ENCODE measurements around the gene USP49.

The USP49 gene

DNA sequence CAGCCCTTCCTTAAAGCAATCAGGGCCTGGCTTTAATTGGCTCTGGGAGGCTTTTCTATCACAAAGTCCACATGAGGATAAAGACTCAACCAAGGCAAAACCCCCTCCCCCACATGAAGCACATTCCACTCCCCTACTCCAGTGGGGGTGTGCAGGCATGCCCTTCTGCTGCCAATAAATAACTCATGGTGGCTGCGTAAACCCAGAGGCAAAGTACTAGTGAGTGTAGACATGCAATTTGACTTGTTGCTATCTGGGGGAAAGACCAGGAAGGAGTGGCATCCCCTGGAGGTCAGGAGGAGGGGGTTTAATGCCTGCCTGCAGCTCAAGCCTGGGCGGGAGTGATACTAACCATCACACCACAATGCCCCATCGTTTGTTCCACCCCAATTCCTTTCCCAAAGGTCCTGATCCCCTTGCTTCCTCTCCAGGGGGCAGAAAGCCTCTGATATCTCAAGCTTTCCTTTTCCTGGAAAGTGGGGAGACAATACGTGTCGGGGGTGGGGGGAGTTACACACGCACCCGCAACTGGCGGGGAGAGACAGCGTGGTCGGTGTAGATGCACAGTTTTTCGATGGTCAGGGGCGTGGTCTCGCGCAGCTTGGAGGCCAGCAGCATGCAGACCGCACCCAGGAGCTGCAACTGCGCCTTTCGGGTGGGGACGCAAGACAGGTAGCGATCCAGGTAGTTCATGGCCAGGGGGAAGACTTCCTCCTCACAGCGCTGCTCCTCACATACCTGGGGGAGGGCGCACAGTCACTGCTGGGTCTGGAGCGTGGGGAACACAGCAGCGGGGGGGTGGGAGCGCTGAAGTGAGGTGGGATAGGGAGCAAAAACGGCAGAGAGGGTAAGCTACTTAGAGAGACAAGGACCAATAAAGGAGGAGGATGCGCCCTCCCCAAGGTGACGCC lies 44.9 kb upstream of the USP49 start:
- Histone ChIP-seq H3K79me2 (ENCODE audit: insufficient read depth, low read length) (peaks cover 62% of the 10 kb centered on the region), H3K4me1 (ENCODE audit: insufficient read depth, low read length, poor library complexity, severe bottlenecking) (peaks cover 46% of the 10 kb centered on the region), H3F3A (ENCODE audit: low read depth) (peaks cover 17% of the 10 kb centered on the region; the same call in 1 of the 2 replicates), H3K36me3 (ENCODE audit: insufficient read depth, low read length) (peaks cover 20% of the 10 kb centered on the region), H3K27me3 (ENCODE audit: insufficient read depth, low read length, poor library complexity, severe bottlenecking) (peaks cover 6% of the 10 kb centered on the region), H3K9ac (ENCODE audit: low read depth, low read length, poor library complexity, severe bottlenecking) (peak overlapping the region; percentile 98), H3K9me2 (replicated peaks; ENCODE audit: low read depth, low read length) (no peaks in the 10 kb centered on the region), H3K4me2 (ENCODE audit: low read depth, low read length, poor library complexity, severe bottlenecking) (peak overlapping the region; percentile 98), H3K9me3 (ENCODE audit: insufficient read depth, low read depth, low read length) (no peaks in the 10 kb centered on the region), H3K4me3 (ENCODE audit: low read length, poor library complexity, severe bottlenecking) (peak overlapping the region; percentile 83), H4K20me1 (ENCODE audit: insufficient read depth, low read length, poor library complexity, severe bottlenecking) (peaks cover 52% of the 10 kb centered on the region), H2AFZ (ENCODE audit: low read length) (no peak overlapping the region)
- no peak for TF ChIP-seq EZH2phosphoT487 (IDR thresholded peaks at IDR 0.05; ENCODE audit: borderline replicate concordance)
- TF ChIP-seq, protein P1, sequence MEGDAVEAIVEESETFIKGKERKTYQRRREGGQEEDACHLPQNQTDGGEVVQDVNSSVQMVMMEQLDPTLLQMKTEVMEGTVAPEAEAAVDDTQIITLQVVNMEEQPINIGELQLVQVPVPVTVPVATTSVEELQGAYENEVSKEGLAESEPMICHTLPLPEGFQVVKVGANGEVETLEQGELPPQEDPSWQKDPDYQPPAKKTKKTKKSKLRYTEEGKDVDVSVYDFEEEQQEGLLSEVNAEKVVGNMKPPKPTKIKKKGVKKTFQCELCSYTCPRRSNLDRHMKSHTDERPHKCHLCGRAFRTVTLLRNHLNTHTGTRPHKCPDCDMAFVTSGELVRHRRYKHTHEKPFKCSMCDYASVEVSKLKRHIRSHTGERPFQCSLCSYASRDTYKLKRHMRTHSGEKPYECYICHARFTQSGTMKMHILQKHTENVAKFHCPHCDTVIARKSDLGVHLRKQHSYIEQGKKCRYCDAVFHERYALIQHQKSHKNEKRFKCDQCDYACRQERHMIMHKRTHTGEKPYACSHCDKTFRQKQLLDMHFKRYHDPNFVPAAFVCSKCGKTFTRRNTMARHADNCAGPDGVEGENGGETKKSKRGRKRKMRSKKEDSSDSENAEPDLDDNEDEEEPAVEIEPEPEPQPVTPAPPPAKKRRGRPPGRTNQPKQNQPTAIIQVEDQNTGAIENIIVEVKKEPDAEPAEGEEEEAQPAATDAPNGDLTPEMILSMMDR (conservative IDR thresholded peaks at IDR 0.05; ENCODE audit: low read length), result no peak

DNA sequence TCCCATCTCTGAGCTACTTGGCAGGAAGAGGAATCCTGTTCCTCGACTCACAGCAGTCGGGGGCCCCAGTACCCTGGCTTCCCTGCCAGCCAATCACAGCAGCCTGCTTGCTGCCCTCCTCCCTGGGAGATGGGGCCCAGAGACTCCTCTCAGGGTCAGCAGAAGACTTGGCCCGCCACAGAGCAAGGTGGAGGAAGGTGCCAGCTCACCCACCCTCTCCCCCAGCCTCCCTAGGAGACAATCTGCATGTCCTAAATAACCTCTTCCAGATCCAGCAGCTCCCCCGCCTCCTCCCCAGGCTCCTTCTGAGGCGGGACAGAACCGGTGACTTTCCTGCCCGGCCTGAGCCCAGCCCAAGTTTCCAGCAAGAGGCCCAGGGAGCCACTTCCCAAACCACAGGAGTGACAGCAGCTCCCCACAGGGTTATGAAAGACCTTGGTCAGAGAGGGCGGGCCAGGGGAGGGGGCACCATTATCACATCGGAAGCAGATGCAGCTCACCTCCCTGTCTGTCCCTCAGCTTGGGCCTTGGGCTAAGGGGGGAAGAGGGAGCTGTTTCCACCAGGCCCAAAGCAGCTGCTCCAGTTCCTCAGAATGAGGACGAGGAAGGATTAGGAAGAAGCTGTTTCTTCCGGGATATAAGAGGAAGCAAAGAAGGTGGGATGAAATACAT lies 44.1 kb upstream of the USP49 start:
- Histone ChIP-seq H3K79me2 (ENCODE audit: insufficient read depth, low read length) (peaks cover 70% of the 10 kb centered on the region), H4K20me1 (ENCODE audit: insufficient read depth, low read length, poor library complexity, severe bottlenecking) (peaks cover 60% of the 10 kb centered on the region), H3K4me1 (ENCODE audit: insufficient read depth, low read length, poor library complexity, severe bottlenecking) (peaks cover 54% of the 10 kb centered on the region), H3F3A (ENCODE audit: low read depth) (peaks cover 24% of the 10 kb centered on the region; the same call in 1 of the 2 replicates), H3K4me2 (ENCODE audit: low read depth, low read length, poor library complexity, severe bottlenecking) (peak overlapping the region; percentile 98), H3K9me3 (ENCODE audit: insufficient read depth, low read depth, low read length) (no peaks in the 10 kb centered on the region), H3K9ac (ENCODE audit: low read depth, low read length, poor library complexity, severe bottlenecking) (peak overlapping the region; percentile 98), H3K36me3 (ENCODE audit: insufficient read depth, low read length) (peaks cover 28% of the 10 kb centered on the region), H3K27me3 (ENCODE audit: insufficient read depth, low read length, poor library complexity, severe bottlenecking) (peaks cover 6% of the 10 kb centered on the region), H3K9me2 (replicated peaks; ENCODE audit: low read depth, low read length) (no peaks in the 10 kb centered on the region), H2AFZ (ENCODE audit: low read length) (no peak overlapping the region), H3K4me3 (ENCODE audit: low read length, poor library complexity, severe bottlenecking) (peak overlapping the region; percentile 83)
- TF ChIP-seq EZH2phosphoT487 (IDR thresholded peaks at IDR 0.05; ENCODE audit: borderline replicate concordance), result no peak
- TF ChIP-seq, protein P1 (conservative IDR thresholded peaks at IDR 0.05; ENCODE audit: low read length), result no peak

DNA sequence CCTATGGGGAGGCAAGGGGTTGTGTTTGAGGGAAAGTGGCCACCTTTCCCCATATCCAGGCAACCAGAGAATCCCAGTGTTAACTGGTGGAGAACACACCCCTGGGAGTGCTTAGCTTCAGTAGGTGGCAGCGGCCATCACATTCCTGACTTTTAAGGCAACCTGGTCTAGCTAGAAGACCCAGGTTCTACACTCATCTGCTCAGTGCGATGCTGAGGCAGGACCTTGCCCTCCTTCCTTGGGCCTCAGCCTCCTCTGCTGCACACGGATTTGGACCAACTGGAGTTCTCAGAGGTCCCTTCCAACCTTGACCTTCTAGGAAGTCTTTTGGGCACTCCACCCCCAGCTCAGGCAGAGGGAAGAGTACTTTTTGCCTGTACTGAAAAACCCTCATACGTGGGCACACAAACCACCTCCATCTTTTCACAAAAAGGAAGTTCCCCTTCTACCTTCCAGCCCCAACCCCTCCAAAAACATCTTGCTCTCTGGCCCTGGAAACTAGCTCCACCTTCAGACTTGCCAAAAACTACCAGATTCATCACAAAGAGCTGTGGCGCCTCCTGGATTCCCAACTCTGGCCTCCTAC lies 43.5 kb upstream of the USP49 start:
- peaks cover 33% of the 10 kb centered on the region for H3K36me3 ChIP-seq (ENCODE audit: insufficient read depth, low read length)
- peak overlapping the region; percentile 83 for H3K4me3 ChIP-seq (ENCODE audit: low read length, poor library complexity, severe bottlenecking)
- peaks cover 74% of the 10 kb centered on the region for H3K79me2 ChIP-seq (ENCODE audit: insufficient read depth, low read length)
- H3K27me3 ChIP-seq (ENCODE audit: insufficient read depth, low read length, poor library complexity, severe bottlenecking), result peaks cover 6% of the 10 kb centered on the region
- no peaks in the 10 kb centered on the region for H3K9me3 ChIP-seq (ENCODE audit: insufficient read depth, low read depth, low read length)
- TF ChIP-seq EZH2phosphoT487 (IDR thresholded peaks at IDR 0.05; ENCODE audit: borderline replicate concordance), result no peak
- TF ChIP-seq, protein P1 (conservative IDR thresholded peaks at IDR 0.05; ENCODE audit: low read length), result no peak
- peak overlapping the region; percentile 98 for H3K9ac ChIP-seq (ENCODE audit: low read depth, low read length, poor library complexity, severe bottlenecking)
- peaks cover 62% of the 10 kb centered on the region for H4K20me1 ChIP-seq (ENCODE audit: insufficient read depth, low read length, poor library complexity, severe bottlenecking)
- H3K9me2 ChIP-seq (replicated peaks; ENCODE audit: low read depth, low read length), result no peaks in the 10 kb centered on the region
- H3F3A ChIP-seq (ENCODE audit: low read depth), result peaks cover 24% of the 10 kb centered on the region; the same call in 1 of the 2 replicates
- H3K4me1 ChIP-seq (ENCODE audit: insufficient read depth, low read length, poor library complexity, severe bottlenecking), result peaks cover 55% of the 10 kb centered on the region
- no peak overlapping the region for H2AFZ ChIP-seq (ENCODE audit: low read length)
- H3K4me2 ChIP-seq (ENCODE audit: low read depth, low read length, poor library complexity, severe bottlenecking), result peak overlapping the region; percentile 98

Measured in Loucy (cell line).